Hematopoietic multipotent progenitor cell treated with erythropoietin and hydrocortisone succinate and interleukin-3 and kit ligand, for 15 days (in vitro differentiated cells): ENCODE measurements around the gene DDX41.
"Not testable (repeated sequence)": the region's sequence is repeated elsewhere in the genome, so short reads cannot be mapped to it uniquely, and the experiment has no call there.

Source experiments
- DNase-seq: peaks from one replicate; pipeline ENCODE4 v3.0.0-alpha.2; 2015; ENCODE audit warnings: low spot score

Gene DDX41

DNA sequence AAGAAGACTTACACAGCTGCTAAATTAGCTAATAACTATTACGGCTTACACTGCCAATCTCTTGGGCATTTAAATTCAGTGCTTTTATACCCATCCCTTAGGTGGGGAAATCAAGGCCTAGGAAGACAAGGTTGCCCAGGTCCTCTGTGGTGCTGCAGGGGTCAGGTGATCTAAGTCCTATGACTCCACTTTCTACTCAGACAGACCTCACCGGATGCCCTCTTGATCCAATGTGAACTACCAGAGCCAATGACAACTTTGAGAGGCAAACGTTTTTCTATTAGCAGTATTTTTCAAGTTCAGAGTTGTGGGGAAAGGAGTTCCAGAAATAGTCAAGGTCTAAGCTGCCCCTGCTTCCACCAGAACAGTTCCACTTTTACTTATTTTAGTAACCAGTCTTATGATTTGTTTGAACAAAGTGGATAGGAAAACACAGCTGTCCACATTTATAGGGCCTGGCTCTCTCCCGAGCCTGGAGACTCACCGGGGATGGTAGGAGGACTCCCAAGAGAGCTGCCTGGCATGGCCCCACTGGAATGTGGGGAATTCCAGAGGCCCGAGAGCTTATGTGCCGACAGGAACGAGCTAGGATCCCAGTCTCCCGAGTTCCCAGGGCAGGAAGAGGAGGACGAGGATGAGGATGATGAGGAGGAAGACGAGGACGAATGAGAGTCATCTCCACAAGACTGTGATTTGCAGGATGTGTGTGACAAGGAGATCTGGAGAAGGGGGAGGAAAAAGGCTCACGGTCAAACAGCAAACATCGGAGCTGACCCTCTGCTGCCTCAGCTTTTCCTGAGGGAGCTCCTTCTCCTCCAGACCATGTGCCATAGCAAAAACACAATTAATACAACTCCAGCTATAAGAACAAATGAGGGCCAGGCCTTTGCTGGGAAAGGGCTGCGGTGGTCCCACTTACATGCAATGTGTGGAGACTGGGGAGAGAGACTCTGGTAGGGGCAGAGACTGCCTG, 20.9 kb upstream of the DDX41 start:
- no peak for DNase-seq

DNA sequence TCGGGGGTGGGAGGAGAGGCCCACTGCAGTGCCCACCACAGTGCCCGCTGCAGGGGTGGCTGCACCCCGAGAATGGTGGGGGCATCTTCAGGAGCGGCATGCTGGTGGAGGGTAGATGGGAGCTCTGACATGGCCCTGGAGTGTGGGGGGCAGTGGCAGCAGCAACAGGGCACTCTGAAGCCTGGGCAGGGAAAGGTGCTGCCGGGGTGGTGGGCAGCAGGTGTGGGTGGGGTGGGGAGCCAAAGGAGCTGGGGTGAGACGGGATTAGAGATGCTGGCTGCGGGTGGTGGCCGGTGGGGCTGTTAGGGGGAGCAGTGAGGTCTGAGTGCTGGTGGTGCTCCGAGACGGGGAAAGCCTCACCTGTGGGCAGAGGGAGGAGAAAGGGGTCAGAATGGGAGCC, 19.6 kb upstream of the DDX41 start:
- DNase-seq, result no peak

DNA sequence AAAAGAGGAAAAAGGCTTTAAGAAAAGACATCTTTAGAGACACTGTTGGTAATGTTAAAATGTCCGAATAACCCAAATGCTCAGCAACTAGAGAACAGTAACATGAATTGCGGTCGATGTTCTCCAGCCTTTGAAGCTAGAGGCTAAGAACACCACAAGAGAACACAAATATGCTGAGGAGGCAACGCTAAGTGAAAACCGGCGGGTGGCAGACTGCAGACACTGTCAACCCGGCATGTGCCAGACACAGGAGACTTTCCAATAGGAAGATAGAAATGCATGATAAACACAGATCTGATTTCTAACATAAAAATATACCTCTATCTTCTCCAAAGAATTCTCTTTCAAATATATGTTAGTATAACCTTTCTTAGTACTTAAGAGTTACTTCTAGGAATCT, 18.4 kb upstream of the DDX41 start:
- no peak for DNase-seq

DNA sequence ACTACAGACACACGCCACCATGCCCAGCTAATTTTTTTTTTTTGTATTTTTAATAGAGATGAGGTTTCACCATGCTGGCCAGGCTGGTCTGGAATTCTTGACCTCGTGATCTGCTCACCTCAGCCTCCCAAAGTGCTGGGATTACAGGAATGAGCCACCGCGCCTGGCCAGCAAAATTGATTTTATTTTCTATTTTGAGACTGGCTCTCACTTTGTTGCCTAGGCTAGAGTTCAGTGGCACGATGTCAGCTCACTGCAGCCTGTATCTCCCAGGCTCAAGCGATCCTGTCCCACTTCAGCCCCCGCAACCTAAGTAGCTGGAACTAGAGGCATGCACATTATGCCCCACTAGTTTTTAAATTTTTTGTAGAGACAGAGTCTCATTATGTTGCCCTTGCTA, 17.7 kb upstream of the DDX41 start:
- not testable (repeated sequence) for DNase-seq

DNA sequence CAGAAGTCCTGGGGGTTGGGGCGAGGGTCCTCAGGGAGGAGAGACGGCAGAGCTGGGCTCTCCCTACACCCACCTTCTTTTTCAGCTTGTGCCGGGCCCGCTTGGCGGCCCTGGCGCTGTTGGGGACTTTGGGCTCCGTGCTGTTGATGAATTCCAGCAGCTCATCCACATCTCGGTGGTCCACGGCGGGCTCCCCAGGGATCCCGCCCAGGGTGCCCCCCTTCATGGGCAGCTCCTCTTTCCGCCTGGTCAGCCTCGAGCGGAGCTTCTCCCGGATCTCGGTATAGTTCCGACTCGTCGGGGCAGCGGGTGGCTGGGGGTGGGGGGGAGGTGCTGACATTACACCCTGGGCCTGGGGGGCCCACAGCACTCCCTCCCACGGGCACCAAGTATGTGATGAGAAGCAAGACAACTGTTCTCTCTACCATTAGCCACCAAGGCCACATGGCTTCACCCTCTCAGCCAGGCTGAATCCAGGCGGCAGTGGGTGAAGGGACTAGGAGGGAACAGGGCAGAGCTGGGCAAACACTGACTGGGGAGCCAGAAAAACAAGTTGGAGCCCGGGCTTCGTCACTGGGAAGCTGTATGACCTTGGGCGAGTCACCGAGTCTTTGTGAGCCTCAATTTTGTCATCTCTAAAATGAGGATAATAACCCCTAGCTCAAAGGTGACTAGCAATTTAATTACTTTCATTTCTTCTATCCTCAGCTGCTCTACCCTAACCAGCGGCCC, 14.6 kb upstream of the DDX41 start:
- no peak for DNase-seq

DNA sequence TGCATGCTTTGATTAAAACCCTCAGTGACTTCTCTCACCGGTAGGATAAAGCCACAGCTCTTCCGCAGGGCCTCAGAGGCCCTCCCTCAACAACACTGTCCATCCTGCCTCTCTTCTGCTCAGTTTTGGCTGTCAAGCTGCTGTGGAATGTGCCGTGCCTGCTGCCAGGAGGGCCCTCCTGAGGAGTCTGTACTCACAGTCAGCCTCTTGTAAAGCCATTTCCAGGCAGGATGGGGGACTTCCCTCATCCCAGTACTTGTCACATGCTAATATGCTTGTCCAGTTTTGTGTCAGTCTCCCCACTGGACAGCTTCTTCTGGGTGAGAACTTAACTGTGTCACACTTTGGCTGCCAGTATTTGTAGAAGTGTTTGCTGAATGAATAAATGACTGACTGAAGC, 13.9 kb upstream of the DDX41 start:
- no peak for DNase-seq

DNA sequence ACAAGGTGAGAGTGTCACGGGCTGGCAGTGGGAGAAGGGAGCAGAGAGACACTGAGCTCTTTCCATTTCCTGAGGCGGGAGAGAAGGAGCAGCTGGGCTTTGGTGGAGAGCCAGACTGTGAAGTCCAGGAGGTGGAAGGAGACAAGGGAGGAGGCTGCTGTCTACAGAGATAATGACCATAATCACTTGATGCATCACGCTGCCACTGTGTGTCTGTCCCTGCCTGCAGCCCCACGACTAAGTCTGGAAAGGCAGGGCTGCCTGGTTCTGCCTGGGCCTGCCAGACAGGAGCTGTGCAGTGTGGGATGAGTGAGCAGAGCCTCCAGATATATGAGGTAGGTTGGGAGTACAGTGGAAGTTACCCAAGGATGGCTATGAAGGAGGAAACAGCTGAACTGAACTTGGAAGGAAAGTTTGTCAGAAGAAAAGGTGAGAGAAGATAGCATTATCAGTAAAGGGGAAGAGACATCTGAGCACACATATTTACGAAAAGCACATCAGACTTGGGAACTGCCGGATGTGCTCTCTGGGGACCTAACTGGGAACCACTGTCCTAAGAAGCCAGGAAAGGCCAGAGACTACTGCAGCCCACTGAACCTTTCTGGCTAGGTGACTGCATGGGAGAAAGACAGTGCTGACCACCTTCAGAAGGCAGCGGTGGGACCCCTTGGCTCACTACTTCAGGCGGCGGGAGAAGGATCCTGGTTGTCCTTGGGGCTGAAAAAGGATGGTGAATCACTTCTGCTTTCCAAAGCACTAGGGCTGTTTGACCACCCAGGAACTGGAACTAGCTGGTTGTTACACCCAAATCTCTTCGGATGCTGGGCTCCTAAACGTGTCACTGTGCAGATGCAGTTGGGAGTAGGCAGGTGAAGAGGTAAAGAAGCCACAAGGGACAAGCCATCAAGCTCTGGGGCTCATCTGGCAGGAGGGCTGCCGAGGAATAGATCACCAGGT, 12.8 kb upstream of the DDX41 start:
- DNase-seq, result peak; percentile 39

DNA sequence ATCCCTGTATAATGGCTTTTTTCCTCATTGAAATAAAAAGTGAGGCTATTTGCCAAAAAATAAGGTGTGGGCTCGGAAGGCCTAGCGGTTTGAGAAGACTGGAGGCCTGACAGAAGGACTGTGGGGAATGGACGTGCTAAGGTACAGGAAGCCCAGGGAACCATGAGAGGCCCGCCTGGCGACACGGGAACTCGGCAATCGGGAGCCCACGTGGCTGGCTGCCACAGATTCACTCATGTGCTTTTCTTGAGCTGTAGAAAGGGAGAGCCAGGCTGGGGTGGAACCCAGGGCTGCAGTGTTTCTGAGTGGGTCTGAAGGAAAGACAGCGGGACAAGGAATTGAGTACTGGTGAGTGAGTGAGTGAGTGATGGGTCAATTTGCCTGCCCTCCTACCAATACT, 11.9 kb upstream of the DDX41 start:
- DNase-seq, result no peak

DNA sequence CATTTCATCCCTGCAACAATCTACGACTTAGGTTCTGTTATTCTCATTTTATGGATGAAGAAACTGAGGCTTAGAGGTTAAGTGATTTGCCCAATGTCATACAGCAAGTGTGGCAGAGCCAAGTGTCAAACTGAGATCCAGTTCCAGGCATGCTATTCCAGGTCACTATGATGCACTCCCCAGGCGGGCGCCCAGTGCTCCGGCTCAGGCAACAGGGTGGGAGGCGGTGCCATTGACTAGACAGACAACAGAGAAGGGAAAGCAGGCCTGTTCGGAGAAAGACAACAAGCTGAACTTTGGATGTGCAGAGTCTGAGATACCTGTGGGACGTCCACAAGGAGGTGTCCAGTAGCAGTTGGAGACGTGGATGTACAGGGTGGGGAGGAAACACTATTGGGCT, 10.8 kb upstream of the DDX41 start:
- no peak for DNase-seq

DNA sequence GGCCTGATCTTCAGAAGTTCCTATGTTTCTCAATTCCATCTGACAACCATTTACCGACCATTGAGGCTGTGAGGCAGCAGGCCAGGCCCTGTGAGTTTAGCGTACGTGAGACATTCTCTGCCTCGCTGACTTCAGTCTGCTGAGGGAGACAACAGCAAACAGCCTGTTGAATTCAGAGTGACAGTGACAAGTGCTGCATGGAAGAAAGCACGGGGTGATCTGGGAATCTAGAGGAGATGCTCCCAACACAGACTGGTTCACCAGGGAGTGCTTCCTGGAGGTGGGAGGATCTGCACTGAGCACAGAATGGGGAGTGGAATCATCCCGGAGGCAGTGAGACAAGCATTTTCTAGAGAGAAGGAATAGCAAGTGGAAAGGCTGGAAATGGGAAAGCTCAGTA, 10.0 kb upstream of the DDX41 start:
- no peak for DNase-seq

DNA sequence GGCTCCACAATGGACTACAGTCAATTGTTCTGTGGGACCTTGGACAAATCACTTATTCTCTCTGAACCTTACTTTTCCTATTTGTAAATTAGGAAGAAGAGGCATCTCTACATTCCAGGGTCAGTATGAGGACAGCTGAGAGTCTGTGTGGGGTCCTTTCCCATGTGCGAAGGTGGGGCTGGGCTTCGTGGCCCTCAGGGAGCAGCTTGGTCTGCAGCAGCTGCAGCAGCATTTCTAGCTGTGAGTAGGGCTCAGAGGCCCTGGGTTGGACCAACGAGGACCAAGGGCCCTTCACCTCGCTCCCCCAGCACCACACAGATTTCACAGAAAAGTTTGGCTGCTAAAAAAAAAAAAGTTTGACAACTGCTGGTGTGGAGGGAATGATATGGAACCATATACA, 9.4 kb upstream of the DDX41 start:
- no peak for DNase-seq

DNA sequence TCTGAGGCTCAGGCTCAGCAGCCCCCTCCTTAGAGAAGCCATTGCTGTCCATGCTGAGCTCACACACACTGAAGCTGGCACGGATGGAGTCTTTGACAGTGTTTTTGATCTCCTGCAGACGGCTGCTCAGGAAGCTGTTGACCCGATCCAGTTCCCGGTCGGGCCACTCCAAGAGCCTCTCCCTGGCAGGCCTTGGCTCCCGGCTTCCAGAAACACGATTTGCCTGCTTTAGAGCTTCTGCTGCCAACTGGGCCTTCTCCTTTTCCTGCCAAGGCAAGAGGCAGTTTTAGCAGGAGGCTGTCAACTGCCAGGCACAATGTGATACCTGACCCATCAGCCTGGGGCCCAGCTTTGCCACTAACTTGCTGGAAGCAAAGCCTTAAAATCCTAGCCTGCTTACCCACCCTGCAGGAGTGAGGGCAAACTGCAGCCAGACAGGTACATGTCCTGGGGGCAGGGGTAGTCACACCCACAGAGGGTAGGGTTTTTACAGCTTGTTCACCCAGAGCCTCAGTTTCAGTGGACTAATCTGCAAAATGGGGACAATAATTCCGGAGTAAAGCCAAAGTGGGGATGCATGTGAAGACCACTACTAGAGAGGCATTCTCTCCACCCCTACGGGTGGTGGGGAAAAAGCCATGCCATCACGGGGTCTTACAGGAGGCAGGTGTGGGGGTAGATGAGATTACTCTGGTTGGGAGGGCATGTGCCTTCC, 8.3 kb upstream of the DDX41 start:
- DNase-seq, result no peak

DNA sequence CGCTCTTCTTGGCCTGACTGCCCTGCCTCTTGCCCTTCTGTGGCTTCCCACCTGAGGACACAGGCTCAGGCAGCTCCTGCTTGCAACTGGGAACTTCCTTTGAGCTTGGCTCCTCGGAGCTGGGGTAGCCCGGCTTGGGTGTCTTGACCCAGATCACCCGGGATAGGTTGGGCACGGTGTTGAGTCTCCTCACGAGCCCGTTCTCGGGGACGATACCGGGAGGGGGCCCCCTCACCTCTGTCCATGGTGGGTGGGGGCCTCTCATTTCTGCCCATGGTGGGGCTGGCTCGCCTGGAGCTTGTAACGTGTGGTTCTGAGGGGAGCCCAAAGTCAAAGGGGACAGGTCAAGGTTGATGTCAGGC, 7.8 kb upstream of the DDX41 start:
- no peak for DNase-seq

DNA sequence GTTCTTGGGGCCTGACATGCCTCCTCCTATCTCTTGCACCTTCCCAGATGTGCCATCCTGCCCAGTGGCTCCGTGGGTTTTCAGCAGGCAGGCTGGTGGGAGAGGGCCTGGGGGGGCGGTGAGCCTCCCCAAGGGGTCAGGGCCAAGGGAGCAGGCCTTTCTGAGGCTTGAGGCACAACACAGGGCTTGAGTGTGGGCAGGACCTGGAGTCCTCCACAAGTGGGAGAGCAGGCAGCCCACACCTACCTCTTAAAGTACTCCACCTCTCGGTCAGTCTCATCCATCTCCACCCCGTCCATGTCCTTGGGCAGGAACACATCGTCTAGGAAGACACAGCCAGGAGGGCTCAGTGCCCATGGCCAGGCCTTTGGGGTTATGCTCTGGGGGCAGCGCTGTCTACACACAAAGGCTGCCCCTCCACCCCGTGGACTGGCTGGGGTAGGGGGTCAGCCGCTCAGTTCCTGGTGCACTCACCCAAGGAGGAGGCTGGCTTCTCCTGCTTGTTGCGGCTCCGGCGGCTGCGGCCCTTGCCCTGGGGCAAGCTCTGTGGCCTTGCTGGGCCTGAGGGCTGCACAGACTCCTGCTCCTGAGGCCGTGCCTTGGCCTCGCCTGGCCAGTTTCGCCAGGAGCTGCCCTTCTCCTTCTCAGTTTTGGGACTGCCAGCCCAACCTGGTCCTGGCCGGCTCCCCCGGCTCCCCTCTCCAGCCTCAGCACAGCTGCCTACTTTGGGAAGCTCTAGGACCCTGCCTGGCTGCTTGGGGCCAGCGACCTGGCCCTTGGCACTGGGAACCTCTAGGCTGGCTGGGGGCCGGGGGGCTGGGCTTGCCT, 7.2 kb upstream of the DDX41 start:
- DNase-seq, result no peak

DNA sequence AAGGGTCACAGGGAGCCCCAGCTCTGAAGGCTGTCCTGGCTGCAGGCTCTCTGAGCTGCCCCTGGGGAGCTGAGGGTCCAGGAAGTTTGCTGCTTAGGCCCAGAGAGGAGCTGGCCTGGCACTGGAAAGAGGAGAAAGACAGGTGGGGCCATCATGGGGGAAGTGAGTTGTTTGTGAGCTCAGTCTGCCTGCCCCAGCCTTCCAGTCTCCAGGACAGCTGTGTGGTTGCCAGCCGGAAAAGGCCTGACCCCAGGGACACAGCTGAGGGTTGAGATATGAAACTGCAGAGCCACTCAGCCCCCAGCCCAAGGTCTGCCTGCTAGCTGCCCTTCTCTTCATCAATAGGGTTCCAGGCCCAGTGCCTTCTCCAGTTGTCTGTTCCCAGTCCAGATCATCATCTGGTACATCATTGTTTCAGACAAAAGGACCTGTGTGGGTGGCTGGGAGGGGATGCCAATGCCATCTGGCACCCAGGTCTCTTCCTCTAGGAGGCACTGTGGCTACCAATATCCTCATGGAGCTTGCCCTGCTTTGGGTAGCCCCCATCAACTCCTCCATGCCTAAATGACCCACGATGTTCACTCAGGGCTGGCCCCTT, 4.3 kb upstream of the DDX41 start:
- no peak for DNase-seq

DNA sequence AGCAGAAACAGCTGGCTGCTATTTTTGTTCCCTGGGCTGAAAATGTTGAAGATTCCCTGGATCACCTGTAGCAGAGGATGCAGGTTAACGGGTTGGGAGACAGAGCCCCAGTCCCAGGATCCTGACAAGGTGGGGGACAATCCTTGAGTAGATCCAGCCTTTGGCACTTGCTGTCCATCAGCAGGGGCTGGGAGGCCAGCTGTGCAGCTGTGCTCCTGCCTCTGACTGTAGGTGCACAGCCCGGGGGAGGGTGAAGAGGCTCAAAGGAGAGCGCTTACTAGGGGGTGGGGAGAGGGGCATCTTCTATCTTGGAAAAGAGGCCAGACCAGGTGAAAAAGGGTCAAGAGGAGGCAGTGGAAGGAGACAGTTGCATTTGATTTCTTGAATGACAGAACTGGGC, 3.5 kb upstream of the DDX41 start:
- no peak for DNase-seq

DNA sequence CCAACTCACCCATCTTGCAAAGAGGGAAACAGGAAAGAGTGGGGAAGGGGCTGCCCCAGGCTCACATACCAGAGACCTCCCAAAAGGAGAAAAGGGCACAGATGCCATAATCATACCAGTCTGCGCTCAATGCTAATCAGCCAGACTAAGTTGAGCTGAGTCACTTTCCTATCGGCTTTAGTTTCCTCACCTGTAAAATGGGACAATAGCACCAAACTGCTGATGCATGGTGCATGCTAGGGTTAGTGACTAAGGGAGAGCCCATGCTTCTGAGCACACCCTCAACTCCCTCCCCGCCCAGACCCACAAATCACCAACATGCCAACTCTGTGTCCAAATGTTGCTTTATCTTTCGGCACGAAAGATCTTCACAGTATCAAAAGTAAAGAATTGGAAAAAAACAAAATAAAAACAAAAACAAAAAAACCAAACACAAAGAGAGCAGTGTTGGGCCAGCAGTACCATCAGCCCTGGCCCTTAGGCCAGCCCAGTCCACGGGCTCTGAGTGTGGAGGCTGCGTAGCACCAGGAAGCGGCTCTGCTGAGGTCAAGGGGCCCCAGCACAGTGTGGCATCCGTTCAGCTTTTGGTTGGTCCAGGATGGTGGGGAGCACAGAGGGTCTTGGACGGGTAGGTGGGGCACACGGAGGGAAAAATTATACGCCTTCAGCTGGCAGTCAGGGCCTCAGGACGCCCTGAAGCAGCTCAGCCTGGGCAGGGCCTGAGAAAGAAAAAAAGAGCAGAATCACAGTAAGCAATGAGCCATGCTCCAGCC, 2.9 kb upstream of the DDX41 start:
- DNase-seq, result no peak

DNA sequence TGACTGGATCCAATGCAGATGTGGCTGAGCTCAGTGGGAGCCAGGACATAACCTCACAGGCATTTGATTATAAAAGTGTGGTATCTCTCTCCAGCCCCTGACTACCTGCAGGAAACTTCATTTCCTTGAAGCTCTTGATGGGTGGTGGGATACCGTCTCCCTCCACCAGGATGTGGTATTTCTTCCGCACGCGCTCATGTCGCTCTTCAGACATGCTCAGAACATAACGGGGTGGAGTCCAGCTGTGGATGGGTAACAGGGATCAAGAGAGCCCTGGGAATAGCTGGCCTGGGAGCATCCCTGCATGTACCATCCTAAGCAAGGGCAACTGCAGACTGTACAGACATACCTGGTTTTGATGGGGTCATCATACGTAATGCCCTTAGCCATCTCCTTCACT, 1.2 kb downstream of the DDX41 start:
- DNase-seq, result no peak

DNA sequence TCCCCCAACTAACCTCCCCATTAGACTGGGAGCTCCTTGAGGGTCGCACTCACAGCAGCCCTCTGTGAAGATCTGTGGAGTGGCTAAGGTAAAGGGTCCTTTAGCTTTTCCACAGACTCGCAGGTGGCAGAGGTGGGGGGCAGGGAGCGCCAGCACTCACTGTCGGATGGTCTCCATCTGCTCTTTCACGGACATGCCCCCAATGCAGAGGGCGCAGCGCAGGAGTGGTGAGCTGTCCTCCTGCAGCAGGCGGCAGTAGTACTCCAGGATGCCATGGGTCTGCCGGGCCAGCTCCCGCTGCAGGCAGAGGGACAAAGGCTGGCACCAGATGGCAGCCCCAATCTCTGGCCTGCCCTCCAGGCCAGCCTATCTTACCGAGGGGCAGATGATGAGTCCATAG, 2.2 kb downstream of the DDX41 start:
- DNase-seq, result no peak

DNA sequence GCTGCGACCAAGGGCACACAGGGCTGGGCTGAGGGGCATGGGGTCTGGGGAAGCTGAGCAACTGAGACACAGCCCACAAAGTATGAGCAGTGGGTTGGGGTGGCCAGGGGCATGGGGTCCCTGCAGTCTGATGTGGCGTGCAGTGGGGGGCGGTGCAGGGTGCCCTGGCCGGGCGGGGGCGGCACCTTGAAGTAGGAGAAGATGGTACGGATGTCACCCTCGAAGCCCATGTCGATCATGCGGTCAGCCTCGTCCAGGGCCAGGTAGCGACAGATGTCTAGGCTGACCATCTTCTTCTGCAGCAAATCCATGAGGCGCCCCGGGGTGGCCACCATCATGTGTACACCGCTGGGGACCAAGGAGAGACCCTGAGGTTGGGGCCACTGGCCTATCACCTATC, 3.3 kb downstream of the DDX41 start:
- DNase-seq, result no peak
